Spinal cord (tissue), 10 donors: ENCODE measurements around the gene LSAMP. TPM values are rescaled to one million over a fixed set of nuclear protein-coding genes. Genes with fewer than 3 reads are reported as not detected.

Experiments used
- DNase-seq, 6 donors: peaks; one replicate each; pipeline versions ENCODE4 v3.0.0 to v3.0.0-alpha.2; 2013 to 2015; ENCODE audit warnings: low spot score in 6 of 6, low read depth in 4 of 6
- H3K27ac ChIP-seq: one replicate; pipeline ENCODE4 v1.5.1; 2013; ENCODE audit warnings: low read depth, low read length, control low read depth
- H3K27me3 ChIP-seq: one replicate; pipeline ENCODE4 v1.6.1; 2013; ENCODE audit warnings: low read length; ENCODE audit not compliant: control insufficient read depth, insufficient read depth
- H3K36me3 ChIP-seq: one replicate; pipeline ENCODE4 v1.6.1; 2013; ENCODE audit warnings: low read length; ENCODE audit not compliant: control insufficient read depth, insufficient read depth
- H3K4me1 ChIP-seq: one replicate; pipeline ENCODE4 v1.6.1; 2013; ENCODE audit warnings: low read length; ENCODE audit not compliant: control insufficient read depth, insufficient read depth
- H3K4me3 ChIP-seq: one replicate; pipeline ENCODE4 v1.5.1; 2013; ENCODE audit warnings: low read depth, low read length, control low read depth
- H3K9me3 ChIP-seq: one replicate; pipeline ENCODE4 v1.6.1; 2013; ENCODE audit warnings: low read length; ENCODE audit not compliant: control insufficient read depth, insufficient read depth
- WGBS: methylation state at CpG from one replicate; pipeline ENCODE4 v1.1.5; 2013; ENCODE audit warnings: missing lambda C conversion rate; ENCODE audit not compliant: insufficient coverage; 5-methylcytosine and 5-hydroxymethylcytosine counted together
- polyA plus RNA-seq, 2 donors: library from polyadenylated mRNA; unstranded; fragments of 120-200 nt; gene quantifications; one replicate each; pipeline ENCODE4 v1.2.1, GENCODE V29; 2013; ENCODE audit not compliant: insufficient read length in 2 of 2
- total RNA-seq, 2 donors: library from RNA; depleted of rRNA in 1 of 2; stranded (reverse); fragments of 120-200 nt in 1 of 2; fragments of >200 nt in 1 of 2; gene quantifications; one replicate each; pipeline versions ENCODE4 v1.2.3 to v1.2.4, GENCODE V29; 2013 to 2014
- donor health status: healthy.

The LSAMP gene
- total and polyA plus RNA-seq, 4 donors = 69.4 to 174 (median 108) TPM

DNA sequence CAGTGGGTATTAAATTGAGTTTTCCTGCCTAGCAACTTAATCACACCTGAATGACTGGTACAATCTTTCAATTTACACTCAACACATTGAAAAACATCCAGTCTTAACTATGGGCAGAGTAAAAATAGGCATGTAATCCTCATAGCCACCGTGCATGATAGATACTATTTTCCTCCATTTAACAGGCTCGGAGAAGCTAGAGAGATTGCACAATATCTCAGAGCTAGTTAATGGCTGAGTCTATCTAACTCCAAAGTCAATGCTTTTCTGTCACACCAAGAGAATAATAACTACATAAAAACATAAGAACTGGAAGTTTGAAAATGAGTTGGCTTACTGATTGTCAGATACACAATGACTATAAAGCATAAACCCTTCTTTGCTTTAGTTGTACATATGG lies 36.8 kb downstream of the LSAMP start:
- H3K4me3 ChIP-seq = no peak overlapping the region
- H3K4me1 ChIP-seq = no peaks in the 10 kb centered on the region
- no peaks in the 10 kb centered on the region for H3K27me3 ChIP-seq
- H3K27ac ChIP-seq = no peak overlapping the region
- WGBS = no CpG with 5 or more reads among the region's 2 CpGs
- no peaks in the 10 kb centered on the region for H3K36me3 ChIP-seq
- no peak for DNase-seq
- no peaks in the 10 kb centered on the region for H3K9me3 ChIP-seq

DNA sequence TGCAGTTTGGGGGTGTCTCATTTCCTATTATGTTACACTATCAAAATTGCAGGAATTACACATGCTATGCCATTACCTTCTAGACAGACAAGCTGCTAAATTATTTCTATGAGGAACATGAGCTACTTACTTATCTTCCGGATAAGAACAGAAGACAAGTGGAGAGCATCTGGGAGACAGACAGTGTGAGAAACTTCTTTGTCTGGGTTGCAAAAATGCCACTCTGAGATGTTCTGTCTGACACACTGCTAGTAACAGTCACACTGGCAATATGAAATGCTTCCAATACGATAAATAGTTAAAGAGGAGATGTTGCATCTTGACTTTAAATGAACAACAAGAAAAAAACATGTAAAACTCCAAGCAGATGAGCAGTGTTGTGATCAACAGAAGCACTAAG lies 40.1 kb downstream of the LSAMP start:
- Histone ChIP-seq H3K36me3 (no peaks in the 10 kb centered on the region), H3K4me1 (no peaks in the 10 kb centered on the region), H3K9me3 (no peaks in the 10 kb centered on the region), H3K27me3 (no peaks in the 10 kb centered on the region), H3K27ac (no peak overlapping the region), H3K4me3 (no peak overlapping the region)
- WGBS = no CpG with 5 or more reads among the region's 2 CpGs
- DNase-seq = peak in 1 of 6 donors; percentile 55

- H3K27ac ChIP-seq = no peak overlapping the region
- WGBS = 100% methylated on average over 1 of the region's 2 CpGs
- H3K36me3 ChIP-seq = no peaks in the 10 kb centered on the region
These were observed 45.5 kb downstream of the LSAMP start for GRCh38 chr3:116399701-116400226.

DNA sequence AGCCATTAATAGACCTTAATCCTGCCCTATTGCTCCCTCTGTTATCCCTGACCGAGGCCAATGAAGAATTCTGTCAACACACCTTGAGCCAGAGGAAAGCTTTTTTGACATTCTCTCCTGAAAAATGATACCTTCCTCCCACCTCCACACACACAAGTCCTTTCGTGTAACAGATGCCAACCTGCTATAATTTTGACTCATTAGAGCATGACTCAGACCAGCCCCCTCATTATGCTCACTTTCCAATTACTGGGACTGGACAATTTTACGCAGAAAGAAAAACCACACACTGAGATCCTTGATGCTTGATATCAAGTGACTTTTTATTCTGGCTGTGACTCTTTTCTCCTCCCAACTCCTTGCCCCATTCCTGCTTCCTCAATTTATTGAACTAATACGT lies 50.9 kb downstream of the LSAMP start:
- 94% methylated on average over 2 of the region's 4 CpGs for WGBS
- no peak for DNase-seq
- H3K27ac ChIP-seq = no peak overlapping the region

More at GRCh38 chr3:116399701-116400226, 45.5 kb downstream of the LSAMP start:
- no peaks in the 10 kb centered on the region for H3K9me3 ChIP-seq
- no peak overlapping the region for H3K4me3 ChIP-seq
- no peaks in the 10 kb centered on the region for H3K27me3 ChIP-seq
- DNase-seq = no peak
- no peaks in the 10 kb centered on the region for H3K4me1 ChIP-seq

GRCh38 chr3:116393199-116393598 lies 52.1 kb downstream of the LSAMP start:
- Histone ChIP-seq H3K4me1 (peaks cover 4% of the 10 kb centered on the region), H3K27me3 (no peaks in the 10 kb centered on the region), H3K27ac (no peak overlapping the region), H3K9me3 (peaks cover 6% of the 10 kb centered on the region), H3K4me3 (no peak overlapping the region), H3K36me3 (peaks cover 18% of the 10 kb centered on the region)
- 98% methylated on average over 2 of the region's 3 CpGs for WGBS
- DNase-seq = no peak

More for the DNA sequence above, 50.9 kb downstream of the LSAMP start:
- no peak overlapping the region for H3K4me3 ChIP-seq
- peaks cover 6% of the 10 kb centered on the region for H3K9me3 ChIP-seq
- peaks cover 4% of the 10 kb centered on the region for H3K4me1 ChIP-seq
- peaks cover 18% of the 10 kb centered on the region for H3K36me3 ChIP-seq
- no peaks in the 10 kb centered on the region for H3K27me3 ChIP-seq

- no peak for DNase-seq
- H3K4me3 ChIP-seq = no peak overlapping the region
- peaks cover 18% of the 10 kb centered on the region for H3K36me3 ChIP-seq
- H3K4me1 ChIP-seq = peaks cover 4% of the 10 kb centered on the region
- peaks cover 6% of the 10 kb centered on the region for H3K9me3 ChIP-seq
- H3K27ac ChIP-seq = no peak overlapping the region
- H3K27me3 ChIP-seq = no peaks in the 10 kb centered on the region
- 100% methylated on average over 3 of the region's 3 CpGs for WGBS
These were observed 53.0 kb downstream of the LSAMP start for GRCh38 chr3:116392291-116392690.

GRCh38 chr3:116391296-116392201 lies 53.7 kb downstream of the LSAMP start:
- Histone ChIP-seq H3K27ac (no peak overlapping the region), H3K4me1 (peaks cover 4% of the 10 kb centered on the region)

GRCh38 chr3:116390318-116390717 lies 55.0 kb downstream of the LSAMP start:
- Histone ChIP-seq H3K4me3 (no peak overlapping the region), H3K27me3 (no peaks in the 10 kb centered on the region), H3K27ac (no peak overlapping the region), H3K4me1 (peaks cover 4% of the 10 kb centered on the region), H3K36me3 (peaks cover 18% of the 10 kb centered on the region), H3K9me3 (peaks cover 6% of the 10 kb centered on the region)
- WGBS = 86% methylated on average over 1 of the region's 1 CpG
- no peak for DNase-seq

More at GRCh38 chr3:116391296-116392201, 53.7 kb downstream of the LSAMP start:
- no peaks in the 10 kb centered on the region for H3K27me3 ChIP-seq
- H3K9me3 ChIP-seq = peaks cover 6% of the 10 kb centered on the region
- WGBS = 95% methylated on average over 23 of the region's 23 CpGs
- H3K36me3 ChIP-seq = peaks cover 18% of the 10 kb centered on the region
- DNase-seq = no peak
- H3K4me3 ChIP-seq = no peak overlapping the region

DNA sequence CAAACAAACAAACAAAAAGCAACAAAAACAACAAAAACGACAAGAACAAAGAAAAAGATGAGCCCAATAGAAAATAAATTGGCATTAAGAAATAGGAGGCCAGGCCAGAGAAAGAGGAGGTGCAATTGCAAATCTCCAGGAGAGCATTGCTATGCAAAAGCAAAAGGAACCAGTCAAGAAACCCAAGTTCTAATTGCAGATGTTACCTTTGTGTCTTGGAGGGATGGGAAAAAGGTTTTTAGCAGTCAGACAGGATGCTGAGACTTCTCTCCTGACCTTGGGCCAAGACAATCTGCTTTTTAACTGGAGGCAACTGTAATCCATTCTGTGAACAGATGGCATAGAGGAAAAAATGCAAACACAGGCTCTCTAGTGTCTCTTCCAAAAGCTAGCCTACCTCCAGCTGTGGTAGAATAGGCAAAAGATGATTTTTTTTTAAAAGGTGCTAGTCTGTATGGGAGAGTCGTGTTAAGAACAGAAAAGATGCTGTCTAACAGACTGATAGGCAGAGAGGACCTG lies 56.4 kb downstream of the LSAMP start:
- DNase-seq = peak in 2 of 6 donors; percentile 75 to 87
- Histone ChIP-seq H3K9me3 (peaks cover 6% of the 10 kb centered on the region), H3K4me3 (no peak overlapping the region), H3K27me3 (no peaks in the 10 kb centered on the region), H3K27ac (no peak overlapping the region), H3K4me1 (peaks cover 4% of the 10 kb centered on the region), H3K36me3 (peaks cover 18% of the 10 kb centered on the region)
- WGBS = no CpG with 5 or more reads among the region's 2 CpGs
